Neural cell (in vitro differentiated cells): ENCODE results near the gene PTPRN2. TPM values are rescaled to one million over a fixed set of nuclear protein-coding genes. Genes with fewer than 3 reads are reported as not detected.
A peak's percentile ranks its signal among the peaks of the same experiment; 100 is the strongest.

Experiments
- H2AFZ ChIP-seq: fragments of 200-600, 300-800 bp; sonication (generic), shearing (Covaris generic); 2 replicates; pipeline ENCODE4 v1.6.0; 2014; ENCODE audit warnings: low read depth, mild to moderate bottlenecking, antibody characterized with exemption, low read length, moderate library complexity
- H3F3A ChIP-seq: fragments of 200-600 bp; shearing (Covaris generic); 2 replicates; pipeline ENCODE4 v1.6.1; 2016; ENCODE audit warnings: mild to moderate bottlenecking, moderate library complexity, mixed read lengths, antibody characterized with exemption, low read length; ENCODE audit not compliant: insufficient read depth, poor library complexity, severe bottlenecking
- H3K27ac ChIP-seq: fragments of 200-600, 300-800 bp; sonication (generic), shearing (Covaris generic); 2 replicates; pipeline ENCODE4 v1.5.1; 2014; ENCODE audit warnings: mild to moderate bottlenecking, low read length, moderate library complexity
- H3K27me3 ChIP-seq: fragments of 300-800, 200-600 bp; sonication (generic), shearing (Covaris generic); 2 replicates; pipeline ENCODE4 v1.6.0; 2014; ENCODE audit warnings: mild to moderate bottlenecking, low read depth, low read length, moderate library complexity; ENCODE audit not compliant: insufficient read depth
- H3K36me3 ChIP-seq: fragments of 300-800, 200-600 bp; sonication (generic), shearing (Covaris generic); 2 replicates; pipeline ENCODE4 v1.5.1; 2014; ENCODE audit warnings: mild to moderate bottlenecking, antibody characterized with exemption, low read length, moderate library complexity; ENCODE audit not compliant: insufficient read depth
- H3K4me2 ChIP-seq: fragments of 300-800, 200-600 bp; sonication (generic), shearing (Covaris generic); 2 replicates; pipeline ENCODE4 v1.6.0; 2014; ENCODE audit warnings: mild to moderate bottlenecking, low read length
- H3K4me3 ChIP-seq: fragments of 300-800, 200-600 bp; sonication (generic), shearing (Covaris generic); 2 replicates; pipeline ENCODE4 v1.5.1; 2014; ENCODE audit warnings: mild to moderate bottlenecking, low read length, moderate library complexity
- H3K79me2 ChIP-seq: fragments of 200-600 bp; shearing (Covaris generic); replicated peaks from 2 replicates; pipeline ENCODE4 v1.6.0; 2014; ENCODE audit warnings: mild to moderate bottlenecking, low read length, moderate library complexity; ENCODE audit not compliant: insufficient read depth
- H3K9ac ChIP-seq: fragments of 300-800, 200-600 bp; sonication (generic), shearing (Covaris generic); 2 replicates; pipeline ENCODE4 v1.6.1; 2016; ENCODE audit warnings: mild to moderate bottlenecking, low read length, mixed read lengths
- H3K9me2 ChIP-seq: fragments of 200-600 bp; shearing (Covaris generic); 2 replicates; pipeline ENCODE4 v1.6.1; 2016; ENCODE audit warnings: mild to moderate bottlenecking, low read length, mixed read lengths; ENCODE audit not compliant: insufficient read depth
- H3K9me3 ChIP-seq: fragments of 200-600, 300-800 bp; sonication (generic), shearing (Covaris generic); 2 replicates; pipeline ENCODE4 v1.6.1; 2016; ENCODE audit warnings: mild to moderate bottlenecking, mixed run types, low read length, moderate library complexity, mixed read lengths
- H4K20me1 ChIP-seq: fragments of 200-600 bp; shearing (Covaris generic); 2 replicates; pipeline ENCODE4 v1.6.1; 2016; ENCODE audit warnings: mild to moderate bottlenecking, mixed run types; ENCODE audit not compliant: insufficient read depth
- CTCF ChIP-seq: fragments of 450-650 bp; IDR thresholded peaks from 2 replicates; pipeline ENCODE4 v1.5.1; 2014; ENCODE audit warnings: antibody characterized with exemption, mild to moderate bottlenecking, moderate library complexity; ENCODE audit not compliant: poor library complexity, severe bottlenecking
- EP300 ChIP-seq: fragments of 450-650 bp; conservative IDR thresholded peaks from 2 replicates; pipeline ENCODE4 v1.6.1; 2014; ENCODE audit warnings: antibody characterized with exemption, mild to moderate bottlenecking, moderate library complexity; ENCODE audit not compliant: poor library complexity, severe bottlenecking
- EZH2 ChIP-seq: fragments of 200-600, 300-800 bp; shearing (Covaris generic), sonication (generic); IDR thresholded peaks from 2 replicates; pipeline ENCODE4 v1.6.1; 2014; ENCODE audit warnings: antibody characterized with exemption, low read length, borderline replicate concordance, mild to moderate bottlenecking; ENCODE audit not compliant: insufficient read depth, poor library complexity, severe bottlenecking
- MXI1 ChIP-seq: fragments of 450-650 bp; conservative IDR thresholded peaks from 2 replicates; pipeline ENCODE4 v1.6.1; 2014; ENCODE audit warnings: antibody characterized with exemption, mild to moderate bottlenecking; ENCODE audit not compliant: poor library complexity, severe bottlenecking
- POLR2AphosphoS5 ChIP-seq: IDR thresholded peaks from 2 replicates; pipeline ENCODE4 v1.6.1; 2012
- RAD21 ChIP-seq: fragments of 450-650 bp; conservative IDR thresholded peaks from 2 replicates; pipeline ENCODE4 v1.6.1; 2014; ENCODE audit warnings: antibody characterized with exemption, mild to moderate bottlenecking, moderate library complexity
- SMC3 ChIP-seq: fragments of 450-650 bp; conservative IDR thresholded peaks from 2 replicates; pipeline ENCODE4 v1.6.1; 2014; ENCODE audit warnings: antibody characterized with exemption, mild to moderate bottlenecking, moderate library complexity; ENCODE audit not compliant: poor library complexity
- TAF1 ChIP-seq: IDR thresholded peaks from 2 replicates; pipeline ENCODE4 v1.6.1; 2012; ENCODE audit warnings: low read depth
- polyA plus RNA-seq: library from polyadenylated mRNA; depleted of rRNA; stranded (reverse); fragments of >200 nt; gene quantifications from 2 replicates; pipeline ENCODE4 v1.2.3, GENCODE V29; 2014
- TF ChIP-seq, protein P1 (sequence below): IDR thresholded peaks from 2 replicates; pipeline ENCODE4 v1.6.1; 2012; ENCODE audit warnings: borderline replicate concordance

Gene PTPRN2
- polyA plus RNA-seq, 1 donor from 2014 or later: 31.0 TPM

DNA sequence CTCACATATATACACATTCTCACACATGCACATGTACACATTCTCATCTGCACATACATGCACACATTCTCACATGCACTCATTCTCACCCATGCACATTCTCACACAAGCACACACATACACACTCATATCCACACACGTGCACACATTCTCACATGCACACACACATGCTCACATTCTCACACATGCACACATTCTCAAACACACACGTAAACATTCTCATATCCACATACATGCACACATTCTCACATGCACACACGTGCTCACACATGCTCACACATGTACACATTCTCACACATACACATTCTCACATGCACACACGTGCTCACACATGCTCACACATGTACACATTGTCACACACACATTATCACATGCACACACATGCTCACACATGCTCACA lies 260.6 kb downstream of the PTPRN2 start:
- no peaks in the 10 kb centered on the region for H3K9me3 ChIP-seq
- H3K4me2 ChIP-seq: no peak overlapping the region
- H3K4me3 ChIP-seq: no peak overlapping the region
- no peaks in the 10 kb centered on the region for H3K79me2 ChIP-seq
- H4K20me1 ChIP-seq: no peaks in the 10 kb centered on the region
- H3K9ac ChIP-seq: no peak overlapping the region
- H3K27ac ChIP-seq: peak overlapping the region; percentile 45
- no peak overlapping the region for H2AFZ ChIP-seq
- H3K27me3 ChIP-seq: no peaks in the 10 kb centered on the region
- H3K9me2 ChIP-seq: no peaks in the 10 kb centered on the region
- no peaks in the 10 kb centered on the region for H3K36me3 ChIP-seq
- TF ChIP-seq TAF1 (no peak), POLR2AphosphoS5 (no peak), EZH2 (no peak), SMC3 (no peak), MXI1 (no peak), CTCF (no peak), EP300 (no peak), RAD21 (no peak)
- TF ChIP-seq, protein P1, sequence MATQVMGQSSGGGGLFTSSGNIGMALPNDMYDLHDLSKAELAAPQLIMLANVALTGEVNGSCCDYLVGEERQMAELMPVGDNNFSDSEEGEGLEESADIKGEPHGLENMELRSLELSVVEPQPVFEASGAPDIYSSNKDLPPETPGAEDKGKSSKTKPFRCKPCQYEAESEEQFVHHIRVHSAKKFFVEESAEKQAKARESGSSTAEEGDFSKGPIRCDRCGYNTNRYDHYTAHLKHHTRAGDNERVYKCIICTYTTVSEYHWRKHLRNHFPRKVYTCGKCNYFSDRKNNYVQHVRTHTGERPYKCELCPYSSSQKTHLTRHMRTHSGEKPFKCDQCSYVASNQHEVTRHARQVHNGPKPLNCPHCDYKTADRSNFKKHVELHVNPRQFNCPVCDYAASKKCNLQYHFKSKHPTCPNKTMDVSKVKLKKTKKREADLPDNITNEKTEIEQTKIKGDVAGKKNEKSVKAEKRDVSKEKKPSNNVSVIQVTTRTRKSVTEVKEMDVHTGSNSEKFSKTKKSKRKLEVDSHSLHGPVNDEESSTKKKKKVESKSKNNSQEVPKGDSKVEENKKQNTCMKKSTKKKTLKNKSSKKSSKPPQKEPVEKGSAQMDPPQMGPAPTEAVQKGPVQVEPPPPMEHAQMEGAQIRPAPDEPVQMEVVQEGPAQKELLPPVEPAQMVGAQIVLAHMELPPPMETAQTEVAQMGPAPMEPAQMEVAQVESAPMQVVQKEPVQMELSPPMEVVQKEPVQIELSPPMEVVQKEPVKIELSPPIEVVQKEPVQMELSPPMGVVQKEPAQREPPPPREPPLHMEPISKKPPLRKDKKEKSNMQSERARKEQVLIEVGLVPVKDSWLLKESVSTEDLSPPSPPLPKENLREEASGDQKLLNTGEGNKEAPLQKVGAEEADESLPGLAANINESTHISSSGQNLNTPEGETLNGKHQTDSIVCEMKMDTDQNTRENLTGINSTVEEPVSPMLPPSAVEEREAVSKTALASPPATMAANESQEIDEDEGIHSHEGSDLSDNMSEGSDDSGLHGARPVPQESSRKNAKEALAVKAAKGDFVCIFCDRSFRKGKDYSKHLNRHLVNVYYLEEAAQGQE: no peak
- H3F3A ChIP-seq: no peaks in the 10 kb centered on the region

DNA sequence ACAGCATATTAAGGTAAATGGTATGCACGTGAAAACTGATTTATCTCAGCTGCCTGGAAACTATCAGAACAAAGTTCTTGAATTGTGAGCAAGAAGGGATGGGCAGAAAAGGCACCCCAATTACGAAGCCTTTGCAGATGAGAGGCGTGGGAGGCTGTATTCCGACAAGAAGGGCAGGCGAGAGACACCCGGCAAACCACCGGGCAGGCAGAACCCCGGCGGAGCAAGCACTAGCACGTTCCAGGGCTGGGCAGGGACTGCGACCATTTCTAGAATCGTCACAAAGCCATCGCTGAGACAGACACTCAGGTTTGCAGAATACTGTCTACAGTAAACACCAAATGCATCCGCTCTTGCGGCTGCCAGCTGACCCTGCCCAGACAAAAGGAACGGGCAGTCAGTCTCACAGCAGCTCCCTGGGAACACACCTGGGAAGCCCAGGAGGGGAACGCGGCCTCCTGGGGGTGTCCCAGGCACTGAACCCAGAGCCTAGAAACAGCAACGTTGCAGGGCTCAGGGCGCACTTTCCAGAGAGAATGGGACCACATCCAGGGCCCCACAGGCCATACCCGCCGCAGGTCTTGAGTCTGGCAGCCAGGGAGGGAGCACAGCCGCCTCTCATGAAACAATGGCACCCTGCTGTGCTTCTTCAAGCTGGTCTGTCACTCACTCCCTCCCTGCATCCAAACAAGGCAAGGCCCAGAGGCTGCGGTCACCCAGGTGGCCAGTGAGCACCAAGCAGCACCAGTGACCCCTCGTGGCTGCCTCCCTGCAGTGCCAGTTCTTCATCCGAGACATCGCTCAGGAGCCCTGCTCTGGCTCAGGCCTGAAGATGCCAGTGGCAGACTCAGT lies 261.9 kb downstream of the PTPRN2 start:
- Histone ChIP-seq H3K79me2 (no peaks in the 10 kb centered on the region), H3K9me3 (no peaks in the 10 kb centered on the region), H3K4me2 (no peak overlapping the region)

More for the DNA sequence above, 261.9 kb downstream of the PTPRN2 start:
- TF ChIP-seq SMC3 (peak; percentile 82), EP300 (peak; percentile 67), CTCF (peak; percentile 86), MXI1 (peak; percentile 12), POLR2AphosphoS5 (peak; percentile 66), TAF1 (no peak), EZH2 (no peak), RAD21 (peak; percentile 89)
- TF ChIP-seq, protein P1: no peak
- Histone ChIP-seq H3F3A (no peaks in the 10 kb centered on the region), H3K9ac (peak overlapping the region; percentile 65), H3K4me3 (peak overlapping the region; percentile 45), H3K27ac (peak overlapping the region; percentile 84), H2AFZ (no peak overlapping the region), H3K9me2 (no peaks in the 10 kb centered on the region), H3K27me3 (no peaks in the 10 kb centered on the region), H3K36me3 (peaks cover 4% of the 10 kb centered on the region), H4K20me1 (no peaks in the 10 kb centered on the region)
